GM23338 (cell line): ENCODE measurements around the gene NSD2. TPM values are rescaled to one million over a fixed set of nuclear protein-coding genes. Genes with fewer than 3 reads are reported as not detected.

Experiments
- ATAC-seq: fragments of 200-7000 bp; cut with Tn5 transposase; 3 replicates; pipeline ENCODE4 v1.9.1; 2020
- DNase-seq: peaks from one replicate; pipeline ENCODE4 v3.0.0-alpha.2; 2015; ENCODE audit warnings: low spot score
- H2AFZ ChIP-seq: fragments of 200-600 bp; sonication (generic); 2 replicates; pipeline ENCODE4 v1.8.0; 2016; ENCODE audit warnings: antibody characterized with exemption, mild to moderate bottlenecking, moderate library complexity
- H3F3A ChIP-seq: fragments of 200-600 bp; sonication (generic); replicated peaks from 2 replicates; pipeline ENCODE4 v1.8.0; 2017; ENCODE audit warnings: antibody characterized with exemption, mixed run types, low read depth
- H3K27ac ChIP-seq: fragments of 200-600 bp; sonication (generic); 2 replicates; pipeline ENCODE4 v1.6.1; 2016; ENCODE audit warnings: low read depth
- H3K27me3 ChIP-seq: fragments of 200-600 bp; sonication (generic); 2 replicates; pipeline ENCODE4 v1.8.0; 2016; ENCODE audit warnings: mild to moderate bottlenecking, mixed run types, moderate library complexity; ENCODE audit not compliant: insufficient read depth
- H3K36me3 ChIP-seq: fragments of 200-600 bp; sonication (generic); 2 replicates; pipeline ENCODE4 v1.8.0; 2016; ENCODE audit warnings: mild to moderate bottlenecking; ENCODE audit not compliant: insufficient read depth
- H3K4me1 ChIP-seq: fragments of 200-600 bp; sonication (generic); 2 replicates; pipeline ENCODE4 v1.8.0; 2016; ENCODE audit warnings: mild to moderate bottlenecking, moderate library complexity; ENCODE audit not compliant: insufficient read depth
- H3K4me2 ChIP-seq: fragments of 200-600 bp; sonication (generic); 2 replicates; pipeline ENCODE4 v1.7.1; 2017; ENCODE audit warnings: mixed run types
- H3K4me3 ChIP-seq: fragments of 200-600 bp; sonication (generic); 2 replicates; pipeline ENCODE4 v1.6.1; 2016; ENCODE audit warnings: mixed run types
- H3K79me2 ChIP-seq: fragments of 200-600 bp; sonication (generic); replicated peaks from 2 replicates; pipeline ENCODE4 v1.8.0; 2017; ENCODE audit warnings: mild to moderate bottlenecking; ENCODE audit not compliant: insufficient read depth
- H3K9me2 ChIP-seq: fragments of 200-600 bp; sonication (generic); 2 replicates; pipeline ENCODE4 v1.8.0; 2017; ENCODE audit not compliant: insufficient read depth
- H4K20me1 ChIP-seq: fragments of 200-600 bp; sonication (generic); replicated peaks from 2 replicates; pipeline ENCODE4 v1.8.0; 2017; ENCODE audit warnings: mild to moderate bottlenecking; ENCODE audit not compliant: insufficient read depth
- H3K27ac Mint-ChIP-seq: 2 replicates; pipeline ENCODE4 v1.8.0; 2020; ENCODE audit warnings: inconsistent platforms, mild to moderate bottlenecking, moderate library complexity, mixed read lengths
- H3K27me3 Mint-ChIP-seq: 3 replicates; pipeline ENCODE4 v1.8.0; 2022; ENCODE audit warnings: low read depth, mild to moderate bottlenecking, moderate library complexity, mixed read lengths, inconsistent platforms; ENCODE audit not compliant: insufficient read depth, poor library complexity
- H3K36me3 Mint-ChIP-seq: 3 replicates; pipeline ENCODE4 v1.8.0; 2021; ENCODE audit warnings: low read depth, mild to moderate bottlenecking, inconsistent platforms, moderate library complexity, mixed read lengths
- H3K4me1 Mint-ChIP-seq: 3 replicates; pipeline ENCODE4 v1.8.0; 2020; ENCODE audit warnings: mild to moderate bottlenecking, inconsistent platforms, mixed read lengths
- H3K4me3 Mint-ChIP-seq: 3 replicates; pipeline ENCODE4 v1.8.0; 2021; ENCODE audit warnings: moderate library complexity, mild to moderate bottlenecking, inconsistent platforms, mixed read lengths
- H3K9me3 Mint-ChIP-seq: 3 replicates; pipeline ENCODE4 v1.8.0; 2020; ENCODE audit warnings: moderate library complexity, mild to moderate bottlenecking, inconsistent platforms, mixed read lengths
- CREB1 ChIP-seq: fragments of 250-450 bp; sonication (Bioruptor Pico); IDR thresholded peaks from 2 replicates; pipeline ENCODE4 v1.5.0; 2020; ENCODE audit warnings: low read depth, mild to moderate bottlenecking, moderate library complexity
- EZH2phosphoT487 ChIP-seq: fragments of 200-600 bp; sonication (generic); IDR thresholded peaks from one replicate; pipeline ENCODE4 v1.8.1; 2018; ENCODE audit warnings: antibody characterized with exemption; ENCODE audit not compliant: unreplicated experiment
- JUNB ChIP-seq: IDR thresholded peaks from one replicate; pipeline ENCODE4 v1.6.1; 2016; ENCODE audit warnings: antibody characterized with exemption; ENCODE audit not compliant: unreplicated experiment
- POLR2AphosphoS5 ChIP-seq: IDR thresholded peaks from 2 replicates; pipeline ENCODE4 v1.6.1; 2016; ENCODE audit warnings: antibody characterized with exemption, low read depth
- REST ChIP-seq: IDR thresholded peaks from one replicate; pipeline ENCODE4 v1.6.1; 2018; ENCODE audit warnings: antibody characterized with exemption; ENCODE audit not compliant: unreplicated experiment
- STAT1 ChIP-seq: IDR thresholded peaks from one replicate; pipeline ENCODE4 v1.6.1; 2016; ENCODE audit warnings: antibody characterized with exemption; ENCODE audit not compliant: unreplicated experiment
- ZNF114 ChIP-seq: fragments of 250-450 bp; sonication (Bioruptor Pico); IDR thresholded peaks from 2 replicates; pipeline ENCODE4 v1.5.0; 2020; ENCODE audit warnings: mild to moderate bottlenecking, moderate library complexity
- ZNF331 ChIP-seq: fragments of 250-450 bp; sonication (Bioruptor Pico); IDR thresholded peaks from 2 replicates; pipeline ENCODE4 v1.5.0; 2020; ENCODE audit warnings: low read depth, mild to moderate bottlenecking, moderate library complexity
- polyA plus RNA-seq: library from polyadenylated mRNA; unstranded; fragments of >200 nt; fragmentation: Nextera tagmentation; extraction: Ambion mirVana; gene quantifications from 2 replicates; pipeline ENCODE4 v1.2.1, GENCODE V29; 2016
- total RNA-seq: library from RNA; depleted of rRNA; stranded (reverse); fragments of >200 nt; shearing (Covaris generic); gene quantifications from 2 replicates; pipeline ENCODE4 v1.2.3, GENCODE V29; 2014
- TF ChIP-seq, protein P1 (sequence below): fragments of 250-450 bp; sonication (Bioruptor Pico); IDR thresholded peaks from 2 replicates; pipeline ENCODE4 v1.5.0; 2020; ENCODE audit warnings: mild to moderate bottlenecking, moderate library complexity
- TF ChIP-seq, protein P2 (sequence below), 2 experiments: fragments of 200-600 bp in 1 of 2; sonication (generic) in 1 of 2; conservative IDR thresholded peaks; 2 replicates each; pipeline versions ENCODE4 v1.5.1 to v1.6.1; 2016 to 2017; ENCODE audit warnings: antibody characterized with exemption in 2 of 2, low read depth in 2 of 2, mild to moderate bottlenecking in 2 of 2, moderate library complexity in 1 of 2
- TF ChIP-seq, protein P3 (sequence below): IDR thresholded peaks from 2 replicates; pipeline ENCODE4 v1.6.1; 2016; ENCODE audit warnings: antibody characterized with exemption

Gene NSD2
- total and polyA plus RNA-seq, 2 experiments from 2014 or later: 33.5 to 84.4 TPM

- Mint-ChIP-seq H3K27ac (no peak overlapping the region), H3K36me3 (peaks cover 39% of the 10 kb centered on the region), H3K4me1 (no peaks in the 10 kb centered on the region), H3K9me3 (no peaks in the 10 kb centered on the region), H3K4me3 (no peak overlapping the region), H3K27me3 (peaks cover 2% of the 10 kb centered on the region)
- Histone ChIP-seq H3K9me2 (no peaks in the 10 kb centered on the region), H3K27me3 (no peaks in the 10 kb centered on the region), H3K4me1 (no peaks in the 10 kb centered on the region), H3K27ac (no peak overlapping the region), H3K36me3 (peaks cover 7% of the 10 kb centered on the region; the same call in 1 of the 2 replicates), H3F3A (no peaks in the 10 kb centered on the region), H3K79me2 (no peaks in the 10 kb centered on the region), H2AFZ (no peak overlapping the region), H4K20me1 (peaks cover 28% of the 10 kb centered on the region), H3K4me2 (no peak overlapping the region), H3K4me3 (no peak overlapping the region)
- no peak for ATAC-seq
- TF ChIP-seq, protein P1, sequence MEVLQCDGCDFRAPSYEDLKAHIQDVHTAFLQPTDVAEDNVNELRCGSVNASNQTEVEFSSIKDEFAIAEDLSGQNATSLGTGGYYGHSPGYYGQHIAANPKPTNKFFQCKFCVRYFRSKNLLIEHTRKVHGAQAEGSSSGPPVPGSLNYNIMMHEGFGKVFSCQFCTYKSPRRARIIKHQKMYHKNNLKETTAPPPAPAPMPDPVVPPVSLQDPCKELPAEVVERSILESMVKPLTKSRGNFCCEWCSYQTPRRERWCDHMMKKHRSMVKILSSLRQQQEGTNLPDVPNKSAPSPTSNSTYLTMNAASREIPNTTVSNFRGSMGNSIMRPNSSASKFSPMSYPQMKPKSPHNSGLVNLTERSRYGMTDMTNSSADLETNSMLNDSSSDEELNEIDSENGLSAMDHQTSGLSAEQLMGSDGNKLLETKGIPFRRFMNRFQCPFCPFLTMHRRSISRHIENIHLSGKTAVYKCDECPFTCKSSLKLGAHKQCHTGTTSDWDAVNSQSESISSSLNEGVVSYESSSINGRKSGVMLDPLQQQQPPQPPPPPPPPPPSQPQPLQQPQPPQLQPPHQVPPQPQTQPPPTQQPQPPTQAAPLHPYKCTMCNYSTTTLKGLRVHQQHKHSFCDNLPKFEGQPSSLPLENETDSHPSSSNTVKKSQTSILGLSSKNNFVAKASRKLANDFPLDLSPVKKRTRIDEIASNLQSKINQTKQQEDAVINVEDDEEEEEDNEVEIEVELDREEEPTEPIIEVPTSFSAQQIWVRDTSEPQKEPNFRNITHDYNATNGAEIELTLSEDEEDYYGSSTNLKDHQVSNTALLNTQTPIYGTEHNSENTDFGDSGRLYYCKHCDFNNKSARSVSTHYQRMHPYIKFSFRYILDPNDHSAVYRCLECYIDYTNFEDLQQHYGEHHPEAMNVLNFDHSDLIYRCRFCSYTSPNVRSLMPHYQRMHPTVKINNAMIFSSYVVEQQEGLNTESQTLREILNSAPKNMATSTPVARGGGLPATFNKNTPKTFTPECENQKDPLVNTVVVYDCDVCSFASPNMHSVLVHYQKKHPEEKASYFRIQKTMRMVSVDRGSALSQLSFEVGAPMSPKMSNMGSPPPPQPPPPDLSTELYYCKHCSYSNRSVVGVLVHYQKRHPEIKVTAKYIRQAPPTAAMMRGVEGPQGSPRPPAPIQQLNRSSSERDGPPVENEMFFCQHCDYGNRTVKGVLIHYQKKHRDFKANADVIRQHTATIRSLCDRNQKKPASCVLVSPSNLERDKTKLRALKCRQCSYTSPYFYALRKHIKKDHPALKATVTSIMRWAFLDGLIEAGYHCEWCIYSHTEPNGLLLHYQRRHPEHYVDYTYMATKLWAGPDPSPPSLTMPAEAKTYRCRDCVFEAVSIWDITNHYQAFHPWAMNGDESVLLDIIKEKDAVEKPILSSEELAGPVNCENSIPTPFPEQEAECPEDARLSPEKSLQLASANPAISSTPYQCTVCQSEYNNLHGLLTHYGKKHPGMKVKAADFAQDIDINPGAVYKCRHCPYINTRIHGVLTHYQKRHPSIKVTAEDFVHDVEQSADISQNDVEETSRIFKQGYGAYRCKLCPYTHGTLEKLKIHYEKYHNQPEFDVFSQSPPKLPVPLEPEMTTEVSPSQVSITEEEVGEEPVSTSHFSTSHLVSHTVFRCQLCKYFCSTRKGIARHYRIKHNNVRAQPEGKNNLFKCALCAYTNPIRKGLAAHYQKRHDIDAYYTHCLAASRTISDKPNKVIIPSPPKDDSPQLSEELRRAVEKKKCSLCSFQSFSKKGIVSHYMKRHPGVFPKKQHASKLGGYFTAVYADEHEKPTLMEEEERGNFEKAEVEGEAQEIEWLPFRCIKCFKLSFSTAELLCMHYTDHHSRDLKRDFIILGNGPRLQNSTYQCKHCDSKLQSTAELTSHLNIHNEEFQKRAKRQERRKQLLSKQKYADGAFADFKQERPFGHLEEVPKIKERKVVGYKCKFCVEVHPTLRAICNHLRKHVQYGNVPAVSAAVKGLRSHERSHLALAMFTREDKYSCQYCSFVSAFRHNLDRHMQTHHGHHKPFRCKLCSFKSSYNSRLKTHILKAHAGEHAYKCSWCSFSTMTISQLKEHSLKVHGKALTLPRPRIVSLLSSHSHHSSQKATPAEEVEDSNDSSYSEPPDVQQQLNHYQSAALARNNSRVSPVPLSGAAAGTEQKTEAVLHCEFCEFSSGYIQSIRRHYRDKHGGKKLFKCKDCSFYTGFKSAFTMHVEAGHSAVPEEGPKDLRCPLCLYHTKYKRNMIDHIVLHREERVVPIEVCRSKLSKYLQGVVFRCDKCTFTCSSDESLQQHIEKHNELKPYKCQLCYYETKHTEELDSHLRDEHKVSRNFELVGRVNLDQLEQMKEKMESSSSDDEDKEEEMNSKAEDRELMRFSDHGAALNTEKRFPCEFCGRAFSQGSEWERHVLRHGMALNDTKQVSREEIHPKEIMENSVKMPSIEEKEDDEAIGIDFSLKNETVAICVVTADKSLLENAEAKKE (CRISPR knock-in tag): no peak
- TF ChIP-seq EZH2phosphoT487 (no peak), ZNF114 (CRISPR knock-in tag) (no peak), STAT1 (no peak), CREB1 (CRISPR knock-in tag) (no peak), REST (no peak), ZNF331 (CRISPR knock-in tag) (no peak), JUNB (no peak), POLR2AphosphoS5 (no peak)
- TF ChIP-seq, protein P2, sequence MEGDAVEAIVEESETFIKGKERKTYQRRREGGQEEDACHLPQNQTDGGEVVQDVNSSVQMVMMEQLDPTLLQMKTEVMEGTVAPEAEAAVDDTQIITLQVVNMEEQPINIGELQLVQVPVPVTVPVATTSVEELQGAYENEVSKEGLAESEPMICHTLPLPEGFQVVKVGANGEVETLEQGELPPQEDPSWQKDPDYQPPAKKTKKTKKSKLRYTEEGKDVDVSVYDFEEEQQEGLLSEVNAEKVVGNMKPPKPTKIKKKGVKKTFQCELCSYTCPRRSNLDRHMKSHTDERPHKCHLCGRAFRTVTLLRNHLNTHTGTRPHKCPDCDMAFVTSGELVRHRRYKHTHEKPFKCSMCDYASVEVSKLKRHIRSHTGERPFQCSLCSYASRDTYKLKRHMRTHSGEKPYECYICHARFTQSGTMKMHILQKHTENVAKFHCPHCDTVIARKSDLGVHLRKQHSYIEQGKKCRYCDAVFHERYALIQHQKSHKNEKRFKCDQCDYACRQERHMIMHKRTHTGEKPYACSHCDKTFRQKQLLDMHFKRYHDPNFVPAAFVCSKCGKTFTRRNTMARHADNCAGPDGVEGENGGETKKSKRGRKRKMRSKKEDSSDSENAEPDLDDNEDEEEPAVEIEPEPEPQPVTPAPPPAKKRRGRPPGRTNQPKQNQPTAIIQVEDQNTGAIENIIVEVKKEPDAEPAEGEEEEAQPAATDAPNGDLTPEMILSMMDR (conservative IDR thresholded peaks at IDR 0.05; ENCODE audit: low read depth in 2 of 2): no peak
- TF ChIP-seq, protein P3, sequence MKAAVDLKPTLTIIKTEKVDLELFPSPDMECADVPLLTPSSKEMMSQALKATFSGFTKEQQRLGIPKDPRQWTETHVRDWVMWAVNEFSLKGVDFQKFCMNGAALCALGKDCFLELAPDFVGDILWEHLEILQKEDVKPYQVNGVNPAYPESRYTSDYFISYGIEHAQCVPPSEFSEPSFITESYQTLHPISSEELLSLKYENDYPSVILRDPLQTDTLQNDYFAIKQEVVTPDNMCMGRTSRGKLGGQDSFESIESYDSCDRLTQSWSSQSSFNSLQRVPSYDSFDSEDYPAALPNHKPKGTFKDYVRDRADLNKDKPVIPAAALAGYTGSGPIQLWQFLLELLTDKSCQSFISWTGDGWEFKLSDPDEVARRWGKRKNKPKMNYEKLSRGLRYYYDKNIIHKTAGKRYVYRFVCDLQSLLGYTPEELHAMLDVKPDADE: no peak
- DNase-seq: no peak
Observed at GRCh38 chr4:1952058-1952700, 81.0 kb downstream of the NSD2 start.
